Heart right ventricle (tissue), 16 donors: ENCODE results near the gene WAS. TPM values are rescaled to one million over a fixed set of nuclear protein-coding genes. Genes with fewer than 3 reads are reported as not detected.

Source experiments
- ATAC-seq, 8 donors: fragments of 200-7000 bp; cut with Tn5 transposase; one replicate each; pipeline ENCODE4 v1.9.1; 2020; ENCODE audit warnings: mild to moderate bottlenecking in 8 of 8, moderate library complexity in 8 of 8, moderate number of reproducible peaks in 1 of 8
- DNase-seq, 2 donors: peaks; one replicate each; pipeline ENCODE4 v3.0.0-alpha.2; 2020
- H3K27ac ChIP-seq, 10 donors: fragments of 200-600 bp; sonication (generic) in 2 of 10; one replicate each; pipeline versions ENCODE4 v1.5.0 to v1.8.0; 2020 to 2022; ENCODE audit warnings: mild to moderate bottlenecking in 3 of 10
- H3K27me3 ChIP-seq, 7 donors: fragments of 200-600 bp; one replicate each; pipeline ENCODE4 v1.8.0; 2021 to 2022; ENCODE audit warnings: mild to moderate bottlenecking in 2 of 7
- H3K36me3 ChIP-seq, 9 donors: fragments of 200-600 bp; sonication (generic) in 1 of 9; one replicate each; pipeline versions ENCODE4 v1.5.0 to v1.8.0; 2020 to 2022; ENCODE audit warnings: mild to moderate bottlenecking in 2 of 9
- H3K4me1 ChIP-seq, 9 donors: fragments of 200-600 bp; sonication (generic) in 1 of 9; one replicate each; pipeline versions ENCODE4 v1.5.0 to v1.8.0; 2020 to 2022; ENCODE audit warnings: mild to moderate bottlenecking in 4 of 9
- H3K4me3 ChIP-seq, 10 donors: fragments of 200-600 bp; sonication (generic) in 2 of 10; one replicate each; pipeline versions ENCODE4 v1.5.0 to v1.8.0; 2020 to 2022; ENCODE audit warnings: mild to moderate bottlenecking in 7 of 10, moderate library complexity in 2 of 10
- H3K9me3 ChIP-seq, 11 donors: fragments of 200-600 bp in 10 of 11; sonication (generic) in 2 of 11; one replicate each; pipeline versions ENCODE4 v1.5.0 to v1.8.0; 2013 to 2022; ENCODE audit warnings: mild to moderate bottlenecking in 2 of 11, control low read depth in 1 of 11, moderate library complexity in 1 of 11
- CTCF ChIP-seq, 9 donors: fragments of 200-600 bp; sonication (generic) in 2 of 9; IDR thresholded peaks; one replicate each; pipeline versions ENCODE4 v1.5.0 to v1.8.0; 2021 to 2022; ENCODE audit warnings: antibody characterized with exemption in 9 of 9, mild to moderate bottlenecking in 5 of 9, moderate library complexity in 1 of 9
- WGBS, 2 donors: extraction: QIAGEN DNeasy Blood & Tissue Kit; methylation state at CpG; one replicate each; pipeline ENCODE4 v1.1.7; 2013; ENCODE audit warnings: inconsistent platforms in 1 of 2; 5-methylcytosine and 5-hydroxymethylcytosine counted together
- intact Hi-C, 10 donors: fragments of 100-400 bp; cut with DNase I; formaldehyde crosslinking; loops; one replicate each; pipeline versions ENCODE4 v1.11.1 to v1.14.2; 2022
- polyA plus RNA-seq, 2 donors: library from polyadenylated mRNA; stranded (reverse); fragments of 200-250 nt; gene quantifications; one replicate each; pipeline ENCODE4 v1.2.3, GENCODE V29; 2013
- total RNA-seq, 10 donors: library from RNA; stranded (reverse); fragmentation: NEBNext Ultra II Directional in 3 of 10; extraction: Animal tissue kit (Norgen Biotek cat#: 25700) in 3 of 10; gene quantifications; one replicate each; pipeline versions ENCODE4 v1.2.1 to v1.2.4, GENCODE V29; 2021 to 2023
- donor health status: Arrhythmogenic right ventricular cardiomyopathy.
- donor health status: ischemic (EF 13 %, LVEDD 7.1; RV severe dilation, severe dysfunction).
- donor health status: healthy with polysubstance abuse.
- donor health status: DM: no; HTN: yes; CAD: no.
- donor health status: DM: no; HTN: no; CAD: no.
- donor health status: ischemic (EF 25% LVEDD 6.9; RV normal size, moderate dysfunction).
- donor health status: ischemic (EF 25% LVEDD 5.7; RV mildly dilated, moderate dysfunction).
- donor health status: healthy.
- donor health status: DM: yes; HTN: yes; CAD: no.
- donor health status: Ischemic cardiomyopathy.
- donor health status: ischemic (EF 35%, LVEDD 5.7; RV mildly dilated, moderate dysfunction).
- donor health status: nonischemic (EF 11% LVEDD 7.7; RV severe dilation, severe dysfunction).
- donor health status: DM: yes; HTN: yes; CAD: no.
- donor health status: PGD.
- donor health status: ischemic (EF 29% LVEDD 5.4; RV normal size, mild dysfunction).
- donor health status: nonischemic (EF 23%, LVEDD 6.1; RV moderate dilation, normal function).

Gene WAS
- total and polyA plus RNA-seq, 12 donors = 0.86 to 14.3 (median 1.8) TPM

- H3K9me3 ChIP-seq = no peaks in the 10 kb centered on the region
- 74 to 82% methylated on average over 4 of the region's 4 CpGs for WGBS, 2 donors
These were observed 19.1 kb downstream of the WAS start for GRCh38 chrX:48702716-48703115.

DNA sequence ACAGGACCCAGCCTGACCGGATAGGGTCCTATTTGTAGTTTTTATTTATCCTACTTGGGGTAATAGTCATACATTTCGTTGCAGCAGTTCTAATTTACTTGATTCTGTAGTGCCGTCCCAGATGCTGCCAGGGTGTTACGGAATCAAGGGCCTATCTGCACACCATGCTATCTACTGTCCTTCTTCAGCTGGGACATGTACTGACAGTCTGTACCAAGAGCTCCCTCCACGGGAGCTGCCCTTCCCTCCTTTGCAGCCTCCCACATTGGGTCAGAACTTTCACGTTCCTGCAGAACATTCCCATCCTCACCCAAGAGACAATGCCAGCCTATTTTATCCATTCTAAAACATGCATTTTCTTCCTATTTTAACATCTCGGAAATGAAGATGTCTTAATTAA lies 19.6 kb downstream of the WAS start:
- TF ChIP-seq CTCF (IDR thresholded peaks at IDR 0.05) = no peak
- Histone ChIP-seq H3K36me3 (peaks cover 0 to 39% (median 0%) of the 10 kb centered on the region in 9 donors), H3K27me3 (peaks cover 0 to 4% (median 0%) of the 10 kb centered on the region in 7 donors), H3K27ac (peak overlapping the region in 1 of 10 donors; percentile 3), H3K4me3 (no peak overlapping the region), H3K9me3 (no peaks in the 10 kb centered on the region), H3K4me1 (peaks cover 0 to 12% (median 0%) of the 10 kb centered on the region in 9 donors)
- intact Hi-C loops = loop anchor here in 1 of 10 donors (5.0 kb wide), 1 partner anchor 34 kb away; no protein-coding TSS in a partner anchor
- DNase-seq (no peak), ATAC-seq (peak in 3 of 8 donors; percentile 43 to 84 (median 55))
- WGBS, 2 donors = 71 to 82% methylated on average over 7 of the region's 7 CpGs

More at GRCh38 chrX:48702716-48703115, 19.1 kb downstream of the WAS start:
- intact Hi-C loops = loop anchor here in 1 of 10 donors (5.0 kb wide), 1 partner anchor 35 kb away; no protein-coding TSS in a partner anchor
- peak overlapping the region in 1 of 10 donors; percentile 3 for H3K27ac ChIP-seq
- DNase-seq (no peak), ATAC-seq (peak in 1 of 8 donors; percentile 10)
- H3K27me3 ChIP-seq = peaks cover 0 to 4% (median 0%) of the 10 kb centered on the region in 7 donors
- no peak overlapping the region for H3K4me3 ChIP-seq
- no peak for TF ChIP-seq CTCF (IDR thresholded peaks at IDR 0.05)
- peaks cover 0 to 39% (median 0%) of the 10 kb centered on the region in 9 donors for H3K36me3 ChIP-seq
- peaks cover 0 to 12% (median 0%) of the 10 kb centered on the region in 9 donors for H3K4me1 ChIP-seq

- Histone ChIP-seq H3K9me3 (no peaks in the 10 kb centered on the region), H3K4me1 (peaks cover 0 to 12% (median 0%) of the 10 kb centered on the region in 9 donors), H3K27ac (peak overlapping the region in 6 of 10 donors; percentile 25 to 60 (median 42)), H3K36me3 (peaks cover 0 to 39% (median 0%) of the 10 kb centered on the region in 9 donors), H3K27me3 (peaks cover 0 to 4% (median 0%) of the 10 kb centered on the region in 7 donors), H3K4me3 (no peak overlapping the region)
- WGBS, 2 donors = 46 to 64% methylated on average over 3 to 4 of the region's 4 CpGs
- TF ChIP-seq CTCF (IDR thresholded peaks at IDR 0.05) = peak in 2 of 9 donors; percentile 17 to 33
- ATAC-seq (peak in 6 of 8 donors; percentile 67 to 89 (median 72)), DNase-seq (no peak)
- intact Hi-C loops = loop anchor here in 1 of 10 donors (5.0 kb wide), 1 partner anchor 33 kb away; no protein-coding TSS in a partner anchor
These were observed 20.3 kb downstream of the WAS start for GRCh38 chrX:48703642-48704481.

GRCh38 chrX:48705871-48706270 lies 22.3 kb downstream of the WAS start:
- H3K4me3 ChIP-seq = no peak overlapping the region
- H3K9me3 ChIP-seq = no peaks in the 10 kb centered on the region
- no peak overlapping the region for H3K27ac ChIP-seq
- TF ChIP-seq CTCF (IDR thresholded peaks at IDR 0.05) = no peak
- no peak for ATAC-seq
- peaks cover 0 to 25% (median 0%) of the 10 kb centered on the region in 9 donors for H3K36me3 ChIP-seq
- no peak for DNase-seq
- intact Hi-C loops = no loop called here
- H3K27me3 ChIP-seq = peaks cover 0 to 4% (median 0%) of the 10 kb centered on the region in 7 donors
- H3K4me1 ChIP-seq = peaks cover 0 to 12% (median 0%) of the 10 kb centered on the region in 9 donors
- 96 to 100% methylated on average over 8 to 12 of the region's 12 CpGs for WGBS, 2 donors
